GM12801 (cell line): Measurements from ENCODE around the gene ATP11B.

Experiments
- TF ChIP-seq, protein P1 (sequence below): IDR thresholded peaks from one replicate; pipeline ENCODE4 v1.5.1; 2011; ENCODE audit warnings: control low read depth; ENCODE audit not compliant: insufficient read length; ENCODE audit errors: extremely low read depth

Gene ATP11B

DNA sequence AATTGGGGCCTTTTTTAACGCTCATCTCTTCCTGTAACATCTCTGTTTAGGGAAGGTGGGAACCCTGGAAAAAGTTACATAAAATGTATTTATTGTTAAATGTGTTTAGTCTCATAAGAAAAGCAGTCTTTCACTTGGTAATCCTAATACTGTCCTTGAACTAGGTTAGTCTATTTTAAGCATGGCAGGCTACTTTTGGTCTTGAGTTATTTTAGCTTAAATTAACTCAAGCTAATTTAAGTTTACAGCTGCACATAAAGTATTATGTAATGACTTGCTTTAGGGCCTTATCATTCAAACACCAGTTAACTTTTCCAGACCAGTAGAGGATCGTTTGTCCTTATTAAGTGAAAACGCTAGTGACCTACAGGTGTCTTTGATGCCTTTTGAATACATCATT lies 123.8 kb downstream of the ATP11B start:
- TF ChIP-seq, protein P1, sequence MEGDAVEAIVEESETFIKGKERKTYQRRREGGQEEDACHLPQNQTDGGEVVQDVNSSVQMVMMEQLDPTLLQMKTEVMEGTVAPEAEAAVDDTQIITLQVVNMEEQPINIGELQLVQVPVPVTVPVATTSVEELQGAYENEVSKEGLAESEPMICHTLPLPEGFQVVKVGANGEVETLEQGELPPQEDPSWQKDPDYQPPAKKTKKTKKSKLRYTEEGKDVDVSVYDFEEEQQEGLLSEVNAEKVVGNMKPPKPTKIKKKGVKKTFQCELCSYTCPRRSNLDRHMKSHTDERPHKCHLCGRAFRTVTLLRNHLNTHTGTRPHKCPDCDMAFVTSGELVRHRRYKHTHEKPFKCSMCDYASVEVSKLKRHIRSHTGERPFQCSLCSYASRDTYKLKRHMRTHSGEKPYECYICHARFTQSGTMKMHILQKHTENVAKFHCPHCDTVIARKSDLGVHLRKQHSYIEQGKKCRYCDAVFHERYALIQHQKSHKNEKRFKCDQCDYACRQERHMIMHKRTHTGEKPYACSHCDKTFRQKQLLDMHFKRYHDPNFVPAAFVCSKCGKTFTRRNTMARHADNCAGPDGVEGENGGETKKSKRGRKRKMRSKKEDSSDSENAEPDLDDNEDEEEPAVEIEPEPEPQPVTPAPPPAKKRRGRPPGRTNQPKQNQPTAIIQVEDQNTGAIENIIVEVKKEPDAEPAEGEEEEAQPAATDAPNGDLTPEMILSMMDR: no peak

DNA sequence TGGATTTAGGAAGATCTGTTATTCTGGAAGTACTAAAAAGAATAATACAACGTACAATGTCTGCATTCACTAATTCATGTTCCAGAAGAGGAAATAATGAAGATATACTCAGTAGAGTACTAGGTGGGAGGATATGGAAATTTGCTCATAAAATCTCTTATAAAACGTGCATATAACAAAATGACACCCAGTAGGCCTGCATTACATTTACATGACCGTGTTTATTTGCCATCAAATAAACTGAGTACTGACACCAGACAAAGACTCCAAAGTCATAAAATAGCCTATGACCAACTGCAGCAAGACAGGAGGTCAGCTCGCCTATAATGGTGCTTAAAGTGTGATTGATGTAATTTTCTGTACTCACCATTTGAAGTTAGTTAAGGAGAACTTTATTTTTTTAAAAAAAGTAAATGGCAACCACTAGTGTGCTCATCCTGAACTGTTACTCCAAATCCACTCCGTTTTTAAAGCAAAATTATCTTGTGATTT lies 126.6 kb downstream of the ATP11B start:
- TF ChIP-seq, protein P1: no peak

DNA sequence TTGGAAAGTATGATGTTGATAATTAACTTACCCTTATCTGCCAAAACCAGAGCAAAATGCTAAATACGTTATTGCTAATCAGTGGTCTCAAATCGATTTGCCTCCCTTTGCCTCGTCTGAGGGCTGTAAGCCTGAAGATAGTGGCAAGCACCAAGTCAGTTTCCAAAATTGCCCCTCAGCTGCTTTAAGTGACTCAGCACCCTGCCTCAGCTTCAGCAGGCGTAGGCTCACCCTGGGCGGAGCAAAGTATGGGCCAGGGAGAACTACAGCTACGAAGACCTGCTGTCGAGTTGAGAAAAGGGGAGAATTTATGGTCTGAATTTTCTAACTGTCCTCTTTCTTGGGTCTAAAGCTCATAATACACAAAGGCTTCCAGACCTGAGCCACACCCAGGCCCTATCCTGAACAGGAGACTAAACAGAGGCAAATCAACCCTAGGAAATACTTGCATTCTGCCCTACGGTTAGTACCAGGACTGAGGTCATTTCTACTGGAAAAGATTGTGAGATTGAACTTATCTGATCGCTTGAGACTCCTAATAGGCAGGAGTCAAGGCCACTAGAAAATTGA lies 127.3 kb downstream of the ATP11B start:
- TF ChIP-seq, protein P1: no peak

DNA sequence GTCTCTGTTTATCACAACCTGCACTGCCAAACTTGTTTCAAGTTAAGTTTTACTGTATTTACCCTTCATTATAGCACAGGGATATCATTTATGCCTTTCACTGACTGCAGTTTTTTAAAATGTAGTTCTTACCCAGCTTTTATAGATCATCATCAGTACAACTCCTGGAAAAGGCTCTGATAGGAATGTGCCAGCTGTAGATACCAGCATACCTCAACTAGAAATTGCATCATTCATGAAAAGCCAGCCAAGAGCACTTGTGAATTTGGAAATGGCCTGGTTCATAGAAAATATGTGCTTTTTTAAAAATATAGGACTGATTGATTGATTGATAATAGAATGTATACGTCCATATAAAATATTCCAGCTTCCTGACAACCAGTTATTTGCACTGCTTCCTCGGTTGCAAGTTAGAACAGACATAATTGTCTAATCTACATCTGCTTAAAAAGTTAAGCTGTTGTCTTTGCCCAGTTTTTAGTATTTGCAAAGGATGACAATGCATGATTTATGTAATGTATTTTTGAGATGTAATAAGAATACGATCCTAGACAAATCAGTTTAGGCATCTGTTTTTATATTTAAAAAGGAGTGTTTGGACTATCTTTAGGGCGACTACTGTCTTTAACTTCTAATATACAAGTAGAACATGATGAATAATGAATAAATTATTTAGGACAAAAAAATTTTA lies 128.5 kb downstream of the ATP11B start:
- TF ChIP-seq, protein P1: no peak

DNA sequence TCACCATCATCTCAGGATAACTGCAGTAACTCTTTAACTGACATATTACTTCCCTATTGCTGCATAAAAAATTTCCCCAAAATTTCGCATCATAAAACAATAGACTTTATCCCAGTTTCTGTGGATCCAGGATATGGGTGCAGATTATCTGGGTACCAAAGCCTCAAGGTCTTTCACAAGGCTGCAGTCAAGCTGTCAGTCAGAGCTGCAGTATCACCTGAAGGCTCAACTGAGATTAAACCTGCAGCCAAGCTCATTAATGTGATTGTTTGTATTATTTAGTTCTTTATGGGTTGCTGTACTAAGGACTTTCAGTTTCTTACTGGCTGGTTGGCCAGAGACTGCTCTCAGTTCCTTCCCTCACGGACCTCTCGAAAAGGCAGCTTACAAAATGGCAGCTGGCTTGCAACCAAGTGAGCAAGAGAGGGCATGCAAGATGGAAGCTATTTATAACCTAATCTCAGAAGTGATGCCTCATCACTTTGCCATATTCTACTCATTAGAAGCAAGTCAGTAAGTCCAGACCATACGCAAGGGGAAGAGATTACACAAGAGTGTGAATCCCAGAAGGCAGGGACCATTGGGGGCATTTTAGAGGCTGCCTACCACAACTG lies 132.1 kb downstream of the ATP11B start:
- TF ChIP-seq, protein P1: no peak

DNA sequence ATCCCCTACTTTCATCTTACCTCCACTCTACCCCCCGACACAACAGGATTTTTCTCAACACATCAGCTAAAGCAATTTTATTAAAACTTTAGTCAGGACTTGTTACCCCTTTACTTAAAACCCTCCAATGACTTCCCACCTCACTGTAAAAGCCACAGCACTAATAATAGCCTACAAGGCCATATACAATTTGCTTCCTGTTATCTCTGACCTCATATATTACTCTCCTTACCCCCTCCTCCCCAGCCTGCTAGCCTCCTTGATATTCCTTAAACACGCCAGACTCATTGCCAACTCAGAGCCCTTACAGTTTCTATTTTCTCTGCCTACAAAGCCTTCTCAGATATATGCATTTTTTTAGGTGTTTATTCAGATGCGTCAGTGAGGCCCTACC lies 132.6 kb downstream of the ATP11B start:
- TF ChIP-seq, protein P1: no peak

DNA sequence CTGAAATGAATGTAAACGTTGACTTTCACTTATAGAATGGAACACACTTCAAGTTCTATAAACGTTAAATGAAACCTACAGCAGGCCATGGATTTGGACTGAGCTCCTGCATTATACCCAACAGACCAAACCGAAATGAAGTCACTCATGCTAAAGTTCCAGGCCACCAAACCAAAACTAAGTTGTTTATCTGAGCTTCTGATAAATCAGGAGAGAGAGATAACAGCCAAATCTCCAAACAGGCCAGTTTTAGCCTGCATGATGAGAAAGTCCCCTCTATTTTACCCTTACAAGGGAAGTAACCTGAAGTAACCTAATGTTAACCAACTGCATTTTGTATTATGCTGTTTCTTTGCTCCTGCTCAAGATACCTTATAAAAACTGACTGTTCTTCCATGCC lies 142.5 kb downstream of the ATP11B start:
- TF ChIP-seq, protein P1: no peak
